GM13977 (cell line): Measurements from ENCODE around the gene DUSP22.

Experiments
- DNase-seq: peaks from one replicate; pipeline ENCODE4 v3.0.0; 2012; ENCODE audit warnings: low spot score
- CTCF ChIP-seq: IDR thresholded peaks from 2 replicates; pipeline ENCODE4 v1.5.1; 2012; ENCODE audit warnings: mild to moderate bottlenecking, control low read depth; ENCODE audit not compliant: insufficient read depth; ENCODE audit errors: extremely low read depth, missing control alignments
- in situ Hi-C: fragments of 300-500 bp; cut with MboI; formaldehyde crosslinking; loops from one replicate; pipeline ENCODE4 v1.12.0; 2022; ENCODE audit warnings: low sequenced_read_pairs, low pct_unique_long_range_greater_than_20kb, mixed read lengths, inconsistent platforms; ENCODE audit not compliant: unreplicated experiment

DUSP22 gene

DNA sequence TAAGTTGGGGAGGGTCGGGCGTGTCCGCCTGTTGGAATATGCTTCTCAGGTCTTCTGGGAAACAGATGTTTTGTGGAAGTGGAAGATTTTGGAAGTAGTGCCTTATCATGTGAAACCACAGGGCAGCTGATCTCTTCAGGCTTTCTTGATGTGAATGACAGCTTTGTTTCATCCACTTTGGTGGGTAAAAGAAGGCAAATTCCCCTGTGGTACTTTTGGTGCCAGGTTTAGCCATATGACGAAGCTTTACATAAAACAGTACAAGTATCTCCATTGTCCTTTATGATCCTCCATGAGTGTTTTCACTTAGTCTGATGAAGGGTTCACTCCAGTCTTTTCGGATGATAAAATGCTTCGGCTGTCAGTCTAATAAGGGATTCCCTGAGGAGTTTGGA lies 103.8 kb downstream of the DUSP22 start:
- DNase-seq, result no peak
- no peak for TF ChIP-seq CTCF
- in situ Hi-C loops, result no loop called here

- no peak for TF ChIP-seq CTCF
- in situ Hi-C loops, result no loop called here
- DNase-seq, result no peak
These were observed 104.8 kb downstream of the DUSP22 start for GRCh38 chr6:397056-397455.

DNA sequence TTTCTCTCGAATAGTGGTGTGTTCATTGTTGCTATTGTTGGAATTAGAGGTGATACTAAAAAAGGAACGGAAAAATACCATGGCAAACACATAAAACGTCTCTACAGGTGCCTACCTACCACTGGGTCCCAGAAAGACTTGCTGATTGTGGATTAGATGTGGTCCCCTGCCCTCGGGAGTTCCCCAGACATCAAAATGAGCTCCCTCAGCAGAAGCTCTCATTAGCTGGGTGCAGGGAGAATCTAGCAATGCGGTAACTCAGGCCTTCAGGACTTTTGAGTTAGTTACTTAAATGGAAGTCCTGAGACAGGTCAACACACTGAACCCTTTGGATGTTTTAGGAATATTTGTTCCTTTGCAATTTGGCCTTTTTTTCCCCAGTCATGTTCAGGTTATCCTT lies 105.3 kb downstream of the DUSP22 start:
- in situ Hi-C loops, result no loop called here
- TF ChIP-seq CTCF, result no peak
- no peak for DNase-seq

DNA sequence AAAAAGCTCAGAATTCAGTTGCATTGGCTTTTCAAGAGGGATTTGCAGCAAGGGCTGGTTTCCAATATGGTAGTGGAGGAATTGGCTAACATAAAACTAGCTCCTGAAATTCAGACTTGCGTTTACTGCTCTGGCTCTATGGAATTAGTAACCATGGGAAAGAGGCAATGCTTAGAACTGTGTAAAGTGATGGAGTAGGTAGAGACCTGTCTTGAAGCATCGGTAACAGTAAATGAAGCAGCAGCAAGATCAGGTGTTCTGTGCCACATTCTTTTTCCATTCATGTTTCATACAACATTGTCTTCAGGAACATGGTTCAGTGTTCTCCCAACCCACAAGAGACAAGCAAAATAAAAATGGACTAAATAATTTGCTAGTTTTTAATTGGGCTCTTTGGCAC lies 105.8 kb downstream of the DUSP22 start:
- TF ChIP-seq CTCF, result no peak
- in situ Hi-C loops, result no loop called here
- DNase-seq, result no peak

GRCh38 chr6:398558-399078 lies 106.3 kb downstream of the DUSP22 start:
- no peak for DNase-seq
- in situ Hi-C loops, result no loop called here
- no peak for TF ChIP-seq CTCF

GRCh38 chr6:399785-400534 lies 107.7 kb downstream of the DUSP22 start:
- in situ Hi-C loops, result no loop called here
- TF ChIP-seq CTCF, result no peak
- peak; percentile 70 for DNase-seq
